Esophagus squamous epithelium (tissue), 4 donors: ENCODE measurements around the gene CCDC92.

ENCODE experiments used
- CTCF ChIP-seq, 6 experiments: fragments of 450-650 bp in 4 of 6; fragments of 200-600 bp in 2 of 6; sonication (generic) in 2 of 6; IDR thresholded peaks; one replicate each; pipeline ENCODE4 v1.5.1; 2016 to 2019; ENCODE audit warnings: antibody characterized with exemption in 6 of 6, mild to moderate bottlenecking in 4 of 6, moderate library complexity in 4 of 6
- POLR2A ChIP-seq, 4 donors: fragments of 450-650 bp; IDR thresholded peaks; one replicate each; pipeline ENCODE4 v1.6.1; 2017; ENCODE audit warnings: antibody characterized with exemption in 4 of 4, mild to moderate bottlenecking in 4 of 4, moderate library complexity in 3 of 4

GRCh38 chr12:123899368-123899767, 73.3 kb downstream of the CCDC92 start:
- TF ChIP-seq CTCF (IDR thresholded peaks at IDR 0.05) (no peak), POLR2A (IDR thresholded peaks at IDR 0.05) (no peak)
